Colonic mucosa (tissue), 4 donors: ENCODE measurements around the gene RECQL5. TPM values are rescaled to one million over a fixed set of nuclear protein-coding genes. Genes with fewer than 3 reads are reported as not detected.
"Not testable (repeated sequence)": the region's sequence is repeated elsewhere in the genome, so short reads cannot be mapped to it uniquely, and the experiment has no call there.

Source experiments
- DNase-seq: peaks from one replicate; pipeline ENCODE4 v3.0.0-alpha.2; 2020
- H3K27ac ChIP-seq: fragments of 200-600 bp; one replicate; pipeline ENCODE4 v1.8.0; 2021
- H3K27me3 ChIP-seq: fragments of 200-600 bp; one replicate; pipeline ENCODE4 v1.8.0; 2021
- H3K36me3 ChIP-seq: fragments of 200-600 bp; one replicate; pipeline ENCODE4 v1.8.0; 2021
- H3K4me1 ChIP-seq: fragments of 200-600 bp; one replicate; pipeline ENCODE4 v1.8.0; 2021; ENCODE audit warnings: mild to moderate bottlenecking
- H3K4me3 ChIP-seq: fragments of 200-600 bp; one replicate; pipeline ENCODE4 v1.8.0; 2021
- H3K9ac ChIP-seq, 2 donors: one replicate each; pipeline ENCODE4 v1.7.0; 2013; ENCODE audit warnings: control low read depth in 2 of 2, low read depth in 2 of 2, low read length in 2 of 2
- H3K9me3 ChIP-seq: fragments of 200-600 bp; one replicate; pipeline ENCODE4 v1.8.0; 2021
- CTCF ChIP-seq: fragments of 200-600 bp; IDR thresholded peaks from one replicate; pipeline ENCODE4 v1.8.0; 2022; ENCODE audit warnings: antibody characterized with exemption, mild to moderate bottlenecking
- intact Hi-C: fragments of 100-400 bp; cut with DNase I; formaldehyde crosslinking; loops from one replicate; pipeline ENCODE4 v1.14.1; 2022
- total RNA-seq, 2 donors: library from RNA; stranded (reverse); fragmentation: NEBNext Ultra II Directional in 1 of 2; extraction: Animal tissue kit (Norgen Biotek cat#: 25700) in 1 of 2; gene quantifications; one replicate each; pipeline ENCODE4 v1.2.1, GENCODE V29; 2021
- donor health status: healthy.
- donor health status: DM: no; HTN: no; CAD: no.
- donor health status: DM: no; HTN: no; CAD: no.

RECQL5 gene
- total RNA-seq, 2 donors from 2014 or later: 18.7 to 43.1 TPM

DNA sequence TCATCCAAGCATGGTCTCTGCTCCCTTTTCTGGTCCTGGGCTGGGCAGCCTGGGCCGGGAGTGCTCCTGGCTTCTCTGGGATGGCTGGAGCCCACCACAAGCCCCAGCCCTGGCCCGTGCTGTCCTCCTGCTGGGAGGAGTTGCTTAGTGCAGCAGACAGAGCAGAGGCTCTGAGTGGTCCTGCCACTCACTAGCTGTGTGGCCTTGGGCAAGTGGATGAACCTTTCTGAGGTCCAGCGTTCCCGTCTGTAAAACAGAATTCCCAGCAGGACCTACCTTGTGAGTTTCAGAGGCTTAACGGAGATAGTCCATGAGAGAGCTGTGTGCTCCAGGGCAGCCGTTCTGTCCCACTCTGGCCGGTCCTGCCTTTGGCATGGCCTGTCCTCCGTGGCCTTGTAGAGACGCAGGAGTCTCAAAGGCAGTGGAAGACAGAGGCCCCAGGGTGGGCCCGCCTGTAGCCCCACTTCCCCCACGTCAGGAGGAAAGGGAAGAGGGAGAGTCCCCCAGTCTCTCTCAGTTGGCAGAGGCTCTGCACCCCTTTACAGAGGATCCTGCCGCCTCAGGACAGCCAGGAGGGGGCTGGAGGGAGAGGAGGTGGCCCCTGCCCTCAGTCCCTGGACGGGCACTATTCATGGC, 71.6 kb downstream of the RECQL5 start:
- H3K9ac ChIP-seq: no peak overlapping the region

DNA sequence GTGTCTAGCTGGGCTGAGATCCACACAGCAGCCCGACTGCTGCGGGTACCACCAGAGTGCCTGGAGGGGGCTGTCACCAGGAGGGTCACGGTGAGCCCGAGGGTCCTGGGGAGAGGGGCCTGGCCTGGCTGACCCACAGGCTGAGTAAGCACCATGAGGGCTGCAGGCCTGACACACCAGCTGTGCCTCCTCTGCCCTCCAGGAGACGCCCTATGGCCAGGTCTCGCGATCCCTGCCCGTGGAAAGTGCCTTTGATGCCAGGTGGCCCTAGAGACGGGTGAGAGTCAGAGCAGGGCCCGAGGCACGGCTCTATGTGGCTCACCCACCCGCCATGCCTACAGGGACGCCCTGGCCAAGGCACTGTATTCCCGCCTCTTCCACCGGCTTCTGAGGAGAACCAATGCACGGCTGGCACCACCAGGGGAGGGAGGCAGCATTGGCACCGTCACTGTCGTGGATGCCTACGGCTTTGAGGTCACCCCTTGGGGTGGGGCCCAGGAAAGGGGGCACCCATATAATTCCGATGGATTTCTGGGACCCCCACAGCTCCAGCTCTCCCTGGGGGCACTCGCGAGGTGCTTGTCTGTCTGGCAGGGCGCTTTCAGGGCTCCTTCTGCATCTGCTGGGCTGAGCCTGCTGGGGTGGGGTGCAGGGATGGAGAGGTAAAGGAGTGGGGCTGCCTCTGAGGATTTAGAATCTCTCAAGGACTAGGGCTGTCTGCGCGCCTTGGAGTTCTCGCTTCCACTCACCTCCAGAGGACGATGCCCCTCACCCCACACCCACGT, 72.3 kb downstream of the RECQL5 start:
- no peak for DNase-seq
- H3K9me3 ChIP-seq: no peaks in the 10 kb centered on the region
- H3K4me3 ChIP-seq: no peak overlapping the region
- intact Hi-C loops: no loop called here
- H3K27ac ChIP-seq: no peak overlapping the region
- H3K9ac ChIP-seq: peak overlapping the region in 1 of 2 donors; percentile 14
- TF ChIP-seq CTCF: no peak
- no peaks in the 10 kb centered on the region for H3K36me3 ChIP-seq
- no peaks in the 10 kb centered on the region for H3K27me3 ChIP-seq
- H3K4me1 ChIP-seq: no peaks in the 10 kb centered on the region

More for the DNA sequence above, 71.6 kb downstream of the RECQL5 start:
- Histone ChIP-seq H3K27me3 (no peaks in the 10 kb centered on the region), H3K36me3 (no peaks in the 10 kb centered on the region), H3K27ac (no peak overlapping the region), H3K4me1 (no peaks in the 10 kb centered on the region), H3K4me3 (no peak overlapping the region), H3K9me3 (no peaks in the 10 kb centered on the region)
- intact Hi-C loops: no loop called here
- DNase-seq: no peak
- no peak for TF ChIP-seq CTCF

DNA sequence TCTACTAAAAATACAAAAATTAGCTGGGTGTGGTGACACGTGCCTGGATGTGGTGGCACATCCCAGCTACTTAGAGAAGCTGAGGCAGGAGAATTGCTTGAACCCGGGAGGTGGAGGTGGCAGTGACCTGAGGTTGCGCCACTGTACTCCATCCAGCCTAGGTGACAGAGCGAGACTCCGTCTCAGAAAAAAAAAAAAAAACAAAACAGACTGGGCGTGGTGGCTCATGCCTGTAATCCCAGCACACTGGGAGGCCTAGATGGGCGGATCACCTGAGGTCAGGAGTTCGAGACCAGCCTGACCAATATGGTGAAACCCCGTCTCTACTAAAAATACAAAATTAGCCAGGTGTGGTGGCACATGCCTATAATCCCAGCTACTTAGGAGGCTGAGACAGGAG, 73.5 kb downstream of the RECQL5 start:
- H3K9me3 ChIP-seq, H3K9ac ChIP-seq, H3K36me3 ChIP-seq, DNase-seq, H3K4me3 ChIP-seq, H3K4me1 ChIP-seq, intact Hi-C loops, H3K27me3 ChIP-seq, H3K27ac ChIP-seq: not testable (repeated sequence)

DNA sequence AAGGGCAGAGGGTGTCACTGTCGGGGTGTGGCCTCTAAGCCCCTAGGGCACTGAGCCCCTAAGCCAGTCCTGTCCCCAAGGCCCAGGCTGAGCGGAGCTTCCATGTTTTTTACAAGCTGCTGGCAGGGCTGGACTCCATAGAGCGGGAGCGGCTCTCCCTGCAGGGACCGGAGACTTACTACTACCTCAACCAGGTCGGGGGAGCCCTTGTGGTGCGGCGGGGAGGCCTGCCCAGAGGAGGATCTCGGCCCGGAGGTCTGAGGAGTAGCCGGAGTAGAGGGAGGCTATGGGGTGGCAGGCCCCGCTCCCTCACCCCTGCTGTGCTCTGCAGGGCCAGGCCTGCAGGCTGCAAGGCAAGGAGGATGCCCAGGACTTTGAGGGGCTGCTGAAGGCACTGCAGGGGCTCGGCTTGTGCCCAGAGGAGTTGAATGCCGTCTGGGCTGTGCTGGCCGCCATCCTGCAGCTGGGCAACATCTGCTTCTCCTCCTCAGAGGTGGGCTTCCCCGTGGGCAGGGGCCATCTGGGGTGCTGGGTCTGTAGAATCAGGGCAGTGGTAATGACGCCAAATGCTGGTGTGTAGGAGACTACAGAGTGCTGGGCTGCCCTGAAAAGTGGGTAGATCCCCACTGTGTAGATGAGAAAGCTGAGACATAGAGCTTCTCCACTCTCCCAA, 74.5 kb downstream of the RECQL5 start:
- peaks cover 3% of the 10 kb centered on the region for H3K4me1 ChIP-seq
- intact Hi-C loops: no loop called here
- no peak for DNase-seq

GRCh38 chr17:75591722-75592302, 75.1 kb downstream of the RECQL5 start:
- Histone ChIP-seq H3K4me3 (no peak overlapping the region), H3K27me3 (no peaks in the 10 kb centered on the region), H3K9ac (no peak overlapping the region), H3K9me3 (no peaks in the 10 kb centered on the region), H3K4me1 (peaks cover 3% of the 10 kb centered on the region), H3K36me3 (no peaks in the 10 kb centered on the region), H3K27ac (no peak overlapping the region)
- intact Hi-C loops: no loop called here
- no peak for DNase-seq
- no peak for TF ChIP-seq CTCF

More for the DNA sequence above, 74.5 kb downstream of the RECQL5 start:
- Histone ChIP-seq H3K9me3 (no peaks in the 10 kb centered on the region), H3K27me3 (no peaks in the 10 kb centered on the region), H3K4me3 (no peak overlapping the region), H3K9ac (no peak overlapping the region), H3K36me3 (no peaks in the 10 kb centered on the region), H3K27ac (no peak overlapping the region)
- TF ChIP-seq CTCF: no peak
